ENCODE measurements around the gene PSMC3IP. TPM values are rescaled to one million over a fixed set of nuclear protein-coding genes. Genes with fewer than 3 reads are reported as not detected.
A peak's percentile ranks its signal among the peaks of the same experiment; 100 is the strongest.
"Not testable (repeated sequence)": the region's sequence is repeated elsewhere in the genome, so short reads cannot be mapped to it uniquely, and the experiment has no call there.

PSMC3IP gene
- total RNA-seq, 1 donor from 2014 or later = 4.3 TPM

GRCh38 chr17:42561897-42562387 lies 15.6 kb downstream of the PSMC3IP start, which contains the start of gene COASY:
Gene COASY (plus strand): TSS chr17:42562148. CDS start chr17:42562623, 475 bp downstream.
- DNase-seq (ENCODE audit: low spot score) = peak; percentile 97

- DNase-seq (ENCODE audit: low spot score) = no peak
Observed at GRCh38 chr17:42560246-42560645, 17.3 kb downstream of the PSMC3IP start.

- no peak for DNase-seq (ENCODE audit: low spot score)
Observed at GRCh38 chr17:42559075-42559474, 18.5 kb downstream of the PSMC3IP start.

GRCh38 chr17:42555961-42556617 lies 21.4 kb downstream of the PSMC3IP start:
- not testable (repeated sequence) for DNase-seq (ENCODE audit: low spot score)

- DNase-seq (ENCODE audit: low spot score) = no peak
Observed at GRCh38 chr17:42555122-42555622, 22.4 kb downstream of the PSMC3IP start.

- peak; percentile 89 for DNase-seq (ENCODE audit: low spot score)
Observed at GRCh38 chr17:42554250-42555121, 23.0 kb downstream of the PSMC3IP start.

GRCh38 chr17:42553866-42554249 lies 23.7 kb downstream of the PSMC3IP start:
- DNase-seq (ENCODE audit: low spot score) = no peak

- DNase-seq (ENCODE audit: low spot score) = no peak
Observed at GRCh38 chr17:42553161-42553818, 24.2 kb downstream of the PSMC3IP start.

GRCh38 chr17:42552736-42553135 lies 24.8 kb downstream of the PSMC3IP start, which contains the start of gene HSD17B1:
Gene HSD17B1 (plus strand): TSS chr17:42552923. CDS start chr17:42552934, 11 bp downstream.
- DNase-seq (ENCODE audit: low spot score) = not testable (repeated sequence)

GRCh38 chr17:42548993-42549755 lies 28.4 kb downstream of the PSMC3IP start:
- no peak for DNase-seq (ENCODE audit: low spot score)

GRCh38 chr17:42548070-42548837 lies 29.3 kb downstream of the PSMC3IP start:
- no peak for DNase-seq (ENCODE audit: low spot score)

GRCh38 chr17:42547698-42548069 lies 29.8 kb downstream of the PSMC3IP start:
- DNase-seq (ENCODE audit: low spot score) = no peak

- no peak for DNase-seq (ENCODE audit: low spot score)
Observed at GRCh38 chr17:42547001-42547461, 30.5 kb downstream of the PSMC3IP start.

- not testable (repeated sequence) for DNase-seq (ENCODE audit: low spot score)
Observed at GRCh38 chr17:42545755-42546505, 31.6 kb downstream of the PSMC3IP start.

- no peak for DNase-seq (ENCODE audit: low spot score)
Observed at GRCh38 chr17:42544874-42545283, 32.6 kb downstream of the PSMC3IP start.

- no peak for DNase-seq (ENCODE audit: low spot score)
Observed at GRCh38 chr17:42543190-42544079, 34.1 kb downstream of the PSMC3IP start.

- DNase-seq (ENCODE audit: low spot score) = no peak
Observed at GRCh38 chr17:42541041-42541833, 36.3 kb downstream of the PSMC3IP start.

- DNase-seq (ENCODE audit: low spot score) = not testable (repeated sequence)
Observed at GRCh38 chr17:42540558-42540957, 37.0 kb downstream of the PSMC3IP start.

Measured in ureter (tissue), 1 donor.